HCT116 (cell line): ENCODE data around the gene BRI3BP. TPM values are rescaled to one million over a fixed set of nuclear protein-coding genes. Genes with fewer than 3 reads are reported as not detected.

Experiments
- ATAC-seq: fragments of 200-7000 bp; cut with Tn5 transposase; 2 replicates; pipeline ENCODE4 v1.9.1; 2020; ENCODE audit warnings: mild to moderate bottlenecking, moderate library complexity
- BruUV-seq: library from RNA; stranded (reverse); fragments of 400-500 nt; replicated peaks from 2 replicates; lab custom pipeline; 2021; lab: Mats Ljungman, UMichigan
- CTCF ChIA-PET: fragments of 300-600 bp; sonication (Branson Sonifier 250); formaldehyde crosslinking; loops from one replicate; lab custom pipeline; 2021; ENCODE audit warnings: antibody characterized with exemption; lab: Charles Lee
- POLR2A ChIA-PET: fragments of 300-600, 350-600 bp; sonication (Branson Sonifier 250); formaldehyde crosslinking; loops from one replicate; lab custom pipeline; 2021; ENCODE audit warnings: antibody characterized with exemption; lab: Charles Lee
- RAD21 ChIA-PET, 2 experiments: fragments of 300-600 bp; sonication (Branson Sonifier 250); formaldehyde crosslinking; loops; one replicate each; lab custom pipeline; 2023; ENCODE audit warnings: low total read pairs in 2 of 2; ENCODE audit not compliant: uncharacterized antibody in 2 of 2, unreplicated experiment in 2 of 2, low non-redundant PET in 1 of 2; lab: Charles Lee
- DNase-seq: peaks from one replicate; pipeline ENCODE4 v3.0.0-alpha.2; 2010; ENCODE audit warnings: low read depth, low spot score
- H2AFZ ChIP-seq: fragments of 200-600 bp; shearing (Covaris generic), sonication (generic); 2 replicates; pipeline ENCODE4 v1.6.1; 2017; ENCODE audit warnings: low read depth, mixed run types, mixed read lengths, antibody characterized with exemption, low read length; ENCODE audit not compliant: poor library complexity, severe bottlenecking
- H3K27ac ChIP-seq: 2 replicates; pipeline ENCODE4 v1.5.1; 2012; ENCODE audit warnings: low read depth, low read length
- H3K27me3 ChIP-seq: fragments of 200-600 bp; sonication (generic); 2 replicates; pipeline ENCODE4 v1.6.1; 2016; ENCODE audit warnings: mixed run types, low read length, mixed read lengths; ENCODE audit not compliant: insufficient read depth
- H3K36me3 ChIP-seq, 2 experiments: fragments of 200-500 bp in 1 of 2; fragments of 200-600 bp in 1 of 2; sonication (Bioruptor generic) in 1 of 2; sonication (generic) in 1 of 2; 2 replicates each; pipeline versions ENCODE4 v1.5.1 to v1.6.1; 2014 to 2016; ENCODE audit warnings: low read length in 2 of 2, inconsistent platforms in 1 of 2, mixed read lengths in 1 of 2, mixed run types in 1 of 2; ENCODE audit not compliant: insufficient read depth in 2 of 2, control insufficient read depth in 1 of 2
- H3K4me1 ChIP-seq, 2 experiments: fragments of 200-600 bp in 1 of 2; sonication (generic) in 1 of 2; 2 replicates each; pipeline versions ENCODE4 v1.5.1 to v1.6.1; 2012 to 2017; ENCODE audit warnings: low read length in 2 of 2, inconsistent platforms in 1 of 2, mild to moderate bottlenecking in 1 of 2, mixed read lengths in 1 of 2, mixed run types in 1 of 2, moderate library complexity in 1 of 2; ENCODE audit not compliant: insufficient read depth in 2 of 2, control insufficient read depth in 1 of 2
- H3K4me2 ChIP-seq: fragments of 200-600 bp; sonication (generic); 2 replicates; pipeline ENCODE4 v1.6.1; 2017; ENCODE audit warnings: mixed run types, low read length, mixed read lengths
- H3K4me3 ChIP-seq, 2 experiments: fragments of 200-600 bp in 1 of 2; sonication (generic) in 1 of 2; replicated peaks in 1 of 2; 2 replicates each; pipeline ENCODE4 v1.5.1; 2011 to 2016; ENCODE audit warnings: low read length in 2 of 2, control low read depth in 1 of 2, low read depth in 1 of 2, mild to moderate bottlenecking in 1 of 2, mixed read lengths in 1 of 2, mixed run types in 1 of 2
- H3K79me2 ChIP-seq: fragments of 200-600 bp; sonication (generic); 2 replicates; pipeline ENCODE4 v1.6.1; 2017; ENCODE audit warnings: mild to moderate bottlenecking, mixed run types, low read length, moderate library complexity, mixed read lengths; ENCODE audit not compliant: insufficient read depth
- H3K9ac ChIP-seq: fragments of 200-600 bp; sonication (generic); 2 replicates; pipeline ENCODE4 v1.6.1; 2016; ENCODE audit warnings: low read length, mixed read lengths
- H3K9me2 ChIP-seq: fragments of 200-600 bp; sonication (generic), shearing (Covaris generic); 2 replicates; pipeline ENCODE4 v1.6.1; 2017; ENCODE audit warnings: mixed run types, mild to moderate bottlenecking, moderate library complexity; ENCODE audit not compliant: insufficient read depth
- H3K9me3 ChIP-seq, 2 experiments: fragments of 200-500 bp in 1 of 2; fragments of 200-600 bp in 1 of 2; sonication (Bioruptor generic) in 1 of 2; sonication (generic) in 1 of 2; 2 replicates each; pipeline ENCODE4 v1.6.1; 2014 to 2017; ENCODE audit warnings: low read length in 2 of 2, mixed read lengths in 2 of 2, inconsistent platforms in 1 of 2, low read depth in 1 of 2, mild to moderate bottlenecking in 1 of 2, mixed run types in 1 of 2, moderate library complexity in 1 of 2; ENCODE audit not compliant: control insufficient read depth in 1 of 2, insufficient read depth in 1 of 2
- H4K20me1 ChIP-seq: fragments of 200-600 bp; sonication (generic), shearing (Covaris generic); 2 replicates; pipeline ENCODE4 v1.6.1; 2017; ENCODE audit warnings: mixed run types, mild to moderate bottlenecking, moderate library complexity; ENCODE audit not compliant: insufficient read depth
- CBX3 ChIP-seq: IDR thresholded peaks from 2 replicates; pipeline ENCODE4 v1.6.1; 2012; ENCODE audit warnings: low read depth
- EGR1 ChIP-seq: IDR thresholded peaks from 2 replicates; pipeline ENCODE4 v1.6.1; 2012; ENCODE audit warnings: low read depth
- EZH2phosphoT487 ChIP-seq: fragments of 200-600 bp; IDR thresholded peaks from 2 replicates; pipeline ENCODE4 v1.6.1; 2018; ENCODE audit warnings: antibody characterized with exemption, borderline replicate concordance
- YY1 ChIP-seq: IDR thresholded peaks from 2 replicates; pipeline ENCODE4 v1.6.1; 2011; ENCODE audit warnings: low read length, low read depth, moderate library complexity, mild to moderate bottlenecking; ENCODE audit not compliant: insufficient replicate concordance; ENCODE audit errors: extremely low read depth
- intact Hi-C: fragments of 100-400 bp; cut with micrococcal nuclease; formaldehyde crosslinking; loops from 2 replicates; pipeline ENCODE4 v1.10.0; 2022
- total RNA-seq: library from RNA; stranded (reverse); gene quantifications from one replicate; pipeline ENCODE4 v1.2.1, GENCODE V29; 2021; ENCODE audit not compliant: unreplicated experiment
- TF ChIP-seq, protein P1 (sequence below): IDR thresholded peaks from 2 replicates; pipeline ENCODE4 v1.6.1; 2012; ENCODE audit warnings: low read depth

The BRI3BP gene
- total RNA-seq, 1 experiment from 2014 or later, result 40.1 TPM

DNA sequence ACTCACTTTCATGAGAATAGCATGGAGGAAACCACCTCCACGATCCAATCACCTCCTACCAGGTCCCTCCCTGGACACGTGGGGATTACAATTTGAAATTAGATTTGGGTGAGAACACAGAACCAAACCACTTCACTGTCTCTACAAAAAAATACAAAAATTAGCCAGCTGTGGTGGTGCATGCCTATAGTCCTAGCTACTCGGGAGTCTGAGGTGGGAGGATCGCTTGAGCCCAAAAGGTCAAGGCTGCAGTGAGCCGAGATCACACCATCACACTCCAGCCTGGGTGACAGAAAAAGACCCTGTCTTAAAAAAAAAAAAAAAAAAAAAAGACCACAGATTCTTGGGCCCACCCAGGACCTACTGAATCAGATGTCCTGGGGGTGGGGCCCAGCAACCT lies 28.3 kb downstream of the BRI3BP start:
- ChIA-PET CTCF (no interaction called here), RAD21 (no interaction called here), POLR2A (no interaction called here)
- H3K9me2 ChIP-seq, result no peaks in the 10 kb centered on the region
- no TSS peak for BruUV-seq
- no peak for ATAC-seq
- H3K4me3 ChIP-seq, result no peak overlapping the region
- H3K9me3 ChIP-seq, result no peaks in the 10 kb centered on the region
- no peak overlapping the region for H3K9ac ChIP-seq
- peaks cover 5 to 15% of the 10 kb centered on the region in 2 experiments; a peak in 3 of 4 replicates for H3K36me3 ChIP-seq
- no peaks in the 10 kb centered on the region for H3K27me3 ChIP-seq
- no peak overlapping the region for H2AFZ ChIP-seq
- no peak for TF ChIP-seq EGR1
- TF ChIP-seq EZH2phosphoT487, result no peak
- no peak for TF ChIP-seq CBX3
- H4K20me1 ChIP-seq, result no peaks in the 10 kb centered on the region
- no peak overlapping the region for H3K4me2 ChIP-seq
- no peaks in the 10 kb centered on the region for H3K4me1 ChIP-seq
- no peak for DNase-seq
- no peaks in the 10 kb centered on the region for H3K79me2 ChIP-seq
- intact Hi-C loops, result no loop called here
- H3K27ac ChIP-seq, result no peak overlapping the region

DNA sequence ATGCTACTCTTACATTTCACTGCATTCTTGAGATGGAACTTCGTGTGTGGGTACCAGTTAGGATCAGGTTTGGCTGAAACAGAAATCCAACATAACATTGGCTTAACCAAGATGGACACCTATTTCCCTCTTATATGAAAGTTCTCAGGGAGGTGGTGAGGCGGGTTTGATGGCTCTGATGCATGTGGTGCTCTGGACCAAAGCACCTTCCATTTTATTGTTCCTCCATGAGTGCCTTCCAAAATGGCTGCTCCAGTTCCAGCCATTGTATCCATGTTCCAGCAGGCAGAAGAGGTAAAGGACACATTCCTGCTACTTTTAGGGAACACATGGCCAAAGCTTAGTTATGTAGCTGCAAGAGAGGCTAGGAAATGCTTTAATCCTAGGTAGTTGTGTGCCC lies 29.6 kb downstream of the BRI3BP start:
- POLR2A ChIA-PET, result no interaction called here
- ATAC-seq, result no peak
- H3K9me3 ChIP-seq, result no peaks in the 10 kb centered on the region
- H3K9me2 ChIP-seq, result no peaks in the 10 kb centered on the region
- H3K36me3 ChIP-seq, result peaks cover 5 to 10% of the 10 kb centered on the region in 2 experiments; a peak in 3 of 4 replicates
- H3K9ac ChIP-seq, result no peak overlapping the region
- H3K27me3 ChIP-seq, result no peaks in the 10 kb centered on the region
- DNase-seq, result no peak
- 0 out of 2 replicates have a peak, but pooled peaks cover 2% of the 10 kb centered on the region for H3K79me2 ChIP-seq
- TF ChIP-seq YY1, result peak; percentile 9
- TF ChIP-seq, protein P1, sequence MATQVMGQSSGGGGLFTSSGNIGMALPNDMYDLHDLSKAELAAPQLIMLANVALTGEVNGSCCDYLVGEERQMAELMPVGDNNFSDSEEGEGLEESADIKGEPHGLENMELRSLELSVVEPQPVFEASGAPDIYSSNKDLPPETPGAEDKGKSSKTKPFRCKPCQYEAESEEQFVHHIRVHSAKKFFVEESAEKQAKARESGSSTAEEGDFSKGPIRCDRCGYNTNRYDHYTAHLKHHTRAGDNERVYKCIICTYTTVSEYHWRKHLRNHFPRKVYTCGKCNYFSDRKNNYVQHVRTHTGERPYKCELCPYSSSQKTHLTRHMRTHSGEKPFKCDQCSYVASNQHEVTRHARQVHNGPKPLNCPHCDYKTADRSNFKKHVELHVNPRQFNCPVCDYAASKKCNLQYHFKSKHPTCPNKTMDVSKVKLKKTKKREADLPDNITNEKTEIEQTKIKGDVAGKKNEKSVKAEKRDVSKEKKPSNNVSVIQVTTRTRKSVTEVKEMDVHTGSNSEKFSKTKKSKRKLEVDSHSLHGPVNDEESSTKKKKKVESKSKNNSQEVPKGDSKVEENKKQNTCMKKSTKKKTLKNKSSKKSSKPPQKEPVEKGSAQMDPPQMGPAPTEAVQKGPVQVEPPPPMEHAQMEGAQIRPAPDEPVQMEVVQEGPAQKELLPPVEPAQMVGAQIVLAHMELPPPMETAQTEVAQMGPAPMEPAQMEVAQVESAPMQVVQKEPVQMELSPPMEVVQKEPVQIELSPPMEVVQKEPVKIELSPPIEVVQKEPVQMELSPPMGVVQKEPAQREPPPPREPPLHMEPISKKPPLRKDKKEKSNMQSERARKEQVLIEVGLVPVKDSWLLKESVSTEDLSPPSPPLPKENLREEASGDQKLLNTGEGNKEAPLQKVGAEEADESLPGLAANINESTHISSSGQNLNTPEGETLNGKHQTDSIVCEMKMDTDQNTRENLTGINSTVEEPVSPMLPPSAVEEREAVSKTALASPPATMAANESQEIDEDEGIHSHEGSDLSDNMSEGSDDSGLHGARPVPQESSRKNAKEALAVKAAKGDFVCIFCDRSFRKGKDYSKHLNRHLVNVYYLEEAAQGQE, result no peak
- TF ChIP-seq, all 23 proteins: peak for 1
- Histone ChIP-seq H4K20me1 (no peaks in the 10 kb centered on the region), H3K4me2 (no peak overlapping the region), H3K4me3 (no peak overlapping the region), H3K4me1 (no peaks in the 10 kb centered on the region), H2AFZ (no peak overlapping the region), H3K27ac (no peak overlapping the region)
- ChIA-PET CTCF (no interaction called here), RAD21 (no interaction called here)
- BruUV-seq, result no TSS peak
- intact Hi-C loops, result no loop called here
